ENCODE results near the gene GALNT2.

Gene GALNT2

GRCh38 chr1:230236301-230237008, 169.4 kb downstream of the GALNT2 start:
- DNase-seq (ENCODE audit: low spot score): no peak

DNA sequence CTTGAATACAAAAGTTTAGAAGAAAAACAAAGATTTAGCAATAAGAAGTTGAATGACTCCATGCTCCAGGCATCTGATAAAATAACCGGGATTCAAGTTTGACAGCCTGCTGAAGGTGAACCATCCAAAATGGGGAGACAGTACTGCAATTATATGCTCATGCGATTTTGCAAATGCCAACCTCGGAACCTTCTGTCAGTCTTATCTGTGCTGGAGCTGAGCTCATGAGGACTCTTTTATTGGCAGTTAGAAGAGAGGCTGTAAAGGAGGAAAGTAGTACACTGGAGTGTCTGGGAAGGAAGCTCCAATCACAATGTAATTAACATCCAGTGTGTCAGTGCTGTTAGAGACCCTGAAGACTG, 170.0 kb downstream of the GALNT2 start:
- no peak for DNase-seq (ENCODE audit: low spot score)

GRCh38 chr1:230237805-230238204, 170.8 kb downstream of the GALNT2 start:
- no peak for DNase-seq (ENCODE audit: low spot score)

DNA sequence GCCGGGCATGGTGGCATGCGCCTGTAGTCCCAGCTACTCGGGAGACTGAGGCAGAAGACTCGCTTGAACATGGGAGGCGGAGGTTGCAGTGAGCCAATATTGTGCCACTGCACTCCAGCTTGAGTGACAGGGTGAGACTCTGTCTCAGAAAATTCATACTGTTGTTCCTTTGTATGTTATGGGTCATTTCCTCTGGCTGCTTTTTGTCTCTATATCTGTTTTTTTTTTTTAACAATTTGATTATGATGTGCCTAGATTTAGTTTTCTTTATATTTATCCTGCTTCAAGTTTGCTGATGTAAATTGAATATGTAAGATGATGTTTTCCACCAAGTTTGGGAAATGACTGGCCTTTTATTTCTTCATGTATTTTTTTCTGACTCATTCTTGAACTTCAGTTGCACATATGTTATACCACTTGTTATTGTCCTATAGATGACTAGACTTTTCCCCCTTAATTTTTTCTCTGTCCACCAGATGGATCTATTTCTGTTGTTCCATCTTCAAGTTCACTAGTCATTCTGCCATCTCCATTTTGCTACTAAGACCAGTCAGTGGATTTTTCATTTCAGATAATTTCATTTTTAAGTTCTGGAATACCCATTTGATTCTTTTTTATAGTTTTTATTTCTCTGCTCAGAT, 173.5 kb downstream of the GALNT2 start:
- no peak for DNase-seq (ENCODE audit: low spot score)

DNA sequence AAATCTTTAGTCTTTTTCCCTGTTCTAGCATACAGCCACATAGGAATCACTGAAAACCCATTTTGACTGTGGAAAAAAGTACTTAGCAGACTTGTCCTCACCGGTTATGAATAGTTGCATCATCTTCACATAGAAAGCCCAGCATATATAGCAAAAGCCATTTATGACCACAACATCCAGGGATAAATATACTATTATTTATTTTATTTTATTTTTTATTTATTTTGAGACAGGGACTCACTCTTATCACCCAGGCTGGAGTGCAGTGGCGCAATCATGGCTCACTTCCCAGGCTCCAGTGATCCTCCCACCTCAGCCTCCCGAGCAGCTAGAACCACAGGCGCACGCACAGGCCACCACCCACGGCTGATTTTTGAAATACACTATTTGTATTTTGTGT, 175.3 kb downstream of the GALNT2 start:
- no peak for DNase-seq (ENCODE audit: low spot score)

GRCh38 chr1:230243146-230243545, 176.1 kb downstream of the GALNT2 start:
- no peak for DNase-seq (ENCODE audit: low spot score)

GRCh38 chr1:230243583-230244353, 176.7 kb downstream of the GALNT2 start:
- DNase-seq (ENCODE audit: low spot score): no peak

DNA sequence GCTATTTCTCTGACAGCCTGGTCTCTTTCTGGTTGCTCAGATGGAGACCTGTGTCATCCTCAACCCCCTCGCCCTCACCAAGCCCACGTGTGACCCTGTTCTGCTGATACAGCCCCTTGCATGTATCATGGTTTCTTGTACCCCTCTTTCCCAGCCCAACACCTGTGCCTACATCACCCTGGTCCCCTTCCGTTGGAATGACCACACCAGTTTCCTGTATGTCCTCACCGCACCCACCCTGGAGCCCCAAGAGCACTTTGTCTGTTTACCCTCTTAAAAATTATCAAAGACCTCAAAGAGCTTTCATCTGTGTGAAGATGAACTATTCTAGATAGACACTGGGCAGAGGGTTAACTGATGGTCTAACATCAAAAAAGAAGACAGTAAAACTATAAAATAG, 179.5 kb downstream of the GALNT2 start:
- no peak for DNase-seq (ENCODE audit: low spot score)

GRCh38 chr1:230248016-230248888, 181.2 kb downstream of the GALNT2 start:
- no peak for DNase-seq (ENCODE audit: low spot score)

DNA sequence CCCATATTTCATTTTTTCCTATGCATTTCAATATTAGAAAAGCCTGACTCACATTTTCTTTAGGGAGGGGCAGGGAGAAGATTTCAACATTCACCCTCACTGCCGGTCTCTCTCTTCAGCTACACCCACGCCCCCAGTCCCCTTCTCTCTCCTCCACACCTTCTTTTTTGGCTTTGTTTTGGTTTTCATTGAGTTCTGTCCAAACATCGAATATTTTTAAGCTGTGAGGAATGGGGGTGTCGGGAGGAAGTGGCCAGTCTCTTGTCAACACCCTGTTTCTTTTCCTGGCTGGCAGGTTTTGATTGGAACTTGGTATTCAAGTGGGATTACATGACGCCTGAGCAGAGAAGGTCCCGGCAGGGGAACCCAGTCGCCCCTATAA, 181.8 kb downstream of the GALNT2 start:
- no peak for DNase-seq (ENCODE audit: low spot score)

- DNase-seq (ENCODE audit: low spot score): no peak
These were observed 182.8 kb downstream of the GALNT2 start for GRCh38 chr1:230249695-230250480.

DNA sequence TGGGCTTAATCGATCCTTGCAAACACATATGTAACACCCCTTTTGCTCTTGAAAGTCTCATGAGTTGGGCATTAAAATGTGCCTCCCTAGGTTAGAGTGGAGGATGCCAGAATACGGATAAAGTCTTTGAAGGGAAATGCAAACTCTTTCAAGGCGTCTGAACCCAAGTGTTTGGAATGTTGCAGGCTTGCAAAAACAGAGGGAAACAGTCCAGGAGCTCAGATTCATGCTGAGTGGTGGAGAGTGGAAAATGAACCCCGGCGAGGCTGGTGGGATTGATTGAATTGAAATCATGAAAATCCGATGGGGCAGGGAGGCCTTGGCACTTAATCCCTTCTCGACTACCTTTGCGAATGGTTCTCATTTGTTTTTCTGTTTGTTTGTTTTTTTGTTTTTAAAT, 183.6 kb downstream of the GALNT2 start:
- DNase-seq (ENCODE audit: low spot score): no peak

DNA sequence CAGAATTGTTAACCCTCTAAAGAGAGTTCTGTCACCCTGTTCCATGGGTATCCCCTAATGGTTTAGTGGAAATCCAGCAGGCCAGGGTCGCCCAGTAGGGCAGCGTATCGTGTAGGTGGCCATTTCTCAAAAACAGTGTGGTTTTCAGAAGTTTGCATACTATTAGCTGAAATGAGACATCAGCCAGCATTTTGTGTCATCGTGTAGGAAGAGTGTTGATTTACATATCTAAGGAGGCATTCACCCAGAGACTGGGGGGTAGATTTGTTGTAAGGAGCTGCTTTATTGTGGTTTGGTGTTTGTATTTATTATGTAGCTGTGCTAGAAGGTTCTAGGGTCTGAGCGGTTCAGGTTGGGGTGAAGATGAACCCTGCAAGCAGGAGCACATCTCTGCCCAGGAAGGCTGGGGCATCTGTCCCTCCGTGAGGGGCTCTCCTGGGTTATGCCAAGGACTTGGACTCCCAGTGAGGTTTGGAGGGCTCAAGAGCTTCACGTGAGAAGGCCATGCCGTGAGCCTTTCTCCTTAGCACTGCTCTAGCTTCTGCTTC, 184.7 kb downstream of the GALNT2 start:
- DNase-seq (ENCODE audit: low spot score): no peak

DNA sequence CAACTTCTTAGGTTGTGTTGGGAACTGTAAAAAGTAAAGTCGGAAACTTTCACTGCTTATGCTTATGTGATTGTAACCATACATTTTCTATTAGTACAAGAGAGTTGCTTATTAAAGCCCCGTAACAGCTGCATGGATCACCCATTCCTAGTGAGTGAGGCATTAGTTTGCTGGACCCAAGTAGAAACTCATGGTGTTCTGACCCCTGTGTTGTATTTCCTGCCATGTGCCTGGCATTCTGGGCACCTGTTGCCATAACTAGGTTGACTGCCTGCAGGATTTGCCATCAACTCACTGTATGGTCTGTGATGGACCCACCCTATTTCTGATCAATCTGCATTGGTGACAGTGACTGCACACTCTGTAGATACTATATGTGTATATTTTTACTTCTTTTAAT, 186.1 kb downstream of the GALNT2 start:
- DNase-seq (ENCODE audit: low spot score): no peak

DNA sequence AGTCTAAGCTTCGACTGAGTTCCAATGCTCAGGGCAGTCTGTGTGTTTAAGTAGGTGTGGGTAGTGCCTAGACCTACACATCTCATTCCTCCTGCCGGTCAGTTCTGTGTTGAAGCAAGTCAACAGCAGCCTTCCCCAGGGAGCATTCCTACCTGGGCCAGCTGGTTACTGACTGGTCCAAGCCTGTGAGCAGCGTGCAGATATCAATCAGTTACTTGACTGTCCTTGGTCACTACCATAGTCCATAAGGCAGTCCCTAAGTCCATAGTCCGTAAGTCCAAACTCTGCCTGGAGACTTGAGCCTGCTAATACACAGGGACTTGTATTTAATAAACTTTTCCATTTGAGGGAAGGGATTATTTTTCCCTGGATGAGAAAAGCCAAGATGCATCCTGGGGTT, 187.2 kb downstream of the GALNT2 start:
- DNase-seq (ENCODE audit: low spot score): no peak

DNA sequence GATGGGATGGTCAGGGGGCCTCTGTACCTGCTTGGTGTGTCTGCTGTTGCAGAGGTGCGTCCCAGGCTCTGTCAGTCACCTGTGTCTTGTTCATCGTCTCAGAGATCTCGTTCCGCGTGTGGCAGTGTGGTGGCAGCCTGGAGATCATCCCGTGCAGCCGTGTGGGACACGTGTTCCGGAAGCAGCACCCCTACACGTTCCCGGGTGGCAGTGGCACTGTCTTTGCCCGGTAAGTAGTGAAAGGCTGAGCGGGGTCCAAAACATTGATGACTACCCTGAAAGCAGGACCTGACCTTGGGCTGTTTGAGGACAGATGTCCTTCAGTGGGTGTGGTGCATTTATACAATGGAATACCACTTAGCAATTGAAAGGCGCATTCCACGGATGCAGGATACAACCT, 188.1 kb downstream of the GALNT2 start:
- DNase-seq (ENCODE audit: low spot score): no peak

DNA sequence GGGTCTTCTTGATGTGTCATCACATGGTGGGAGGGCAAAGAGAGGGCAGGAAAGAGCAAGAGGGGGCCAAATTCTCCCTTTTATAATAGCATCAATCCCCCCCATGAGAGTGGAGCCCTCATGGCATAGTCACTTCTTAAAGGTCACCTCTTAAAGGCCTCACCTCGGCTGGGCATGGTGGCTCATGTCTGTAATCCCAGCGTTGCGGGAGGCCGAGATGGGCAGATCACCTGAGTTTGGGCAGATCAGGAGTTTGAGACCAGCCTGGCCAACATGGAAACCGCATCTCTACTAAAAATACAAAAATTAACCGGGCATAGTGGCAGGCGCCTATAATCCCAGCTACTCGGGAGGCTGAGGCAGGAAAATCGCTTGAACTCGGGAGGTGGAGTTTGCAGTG, 189.0 kb downstream of the GALNT2 start:
- DNase-seq (ENCODE audit: low spot score): no peak

- no peak for DNase-seq (ENCODE audit: low spot score)
These were observed 189.9 kb downstream of the GALNT2 start for GRCh38 chr1:230256896-230257295.

GRCh38 chr1:230259621-230260020, 192.6 kb downstream of the GALNT2 start:
- DNase-seq (ENCODE audit: low spot score): no peak

DNA sequence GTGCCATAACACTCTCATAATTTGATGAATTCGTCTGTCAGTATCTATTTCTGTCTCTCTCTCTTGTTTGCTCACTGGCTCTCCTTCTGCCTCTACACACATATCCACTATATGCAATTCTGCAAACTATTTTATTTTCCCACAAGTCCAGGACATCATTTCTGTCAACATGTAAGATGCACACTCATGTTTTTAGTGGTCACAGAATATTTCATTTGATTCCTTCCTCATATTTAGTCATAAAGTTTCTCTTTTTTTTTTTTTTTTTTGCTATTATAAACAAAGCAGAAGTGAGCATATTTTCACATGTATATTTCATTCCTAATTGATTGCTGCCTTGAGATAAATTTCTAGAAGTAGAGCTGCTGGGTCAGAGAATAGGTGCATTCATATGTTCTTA, 193.8 kb downstream of the GALNT2 start:
- no peak for DNase-seq (ENCODE audit: low spot score)

GRCh38 chr1:230261928-230262650, 195.1 kb downstream of the GALNT2 start:
- no peak for DNase-seq (ENCODE audit: low spot score)

All from LoVo (cell line).